SK-N-MC (cell line): Measurements from ENCODE around the gene SMG6.

Experiments
- DNase-seq: peaks from one replicate; pipeline ENCODE4 v3.0.0-alpha.2; 2011; ENCODE audit warnings: low read depth, low spot score
- H3K27ac ChIP-seq: fragments of 200-600 bp; sonication (generic); 2 replicates; pipeline ENCODE4 v1.5.1; 2016; ENCODE audit warnings: mixed run types
- H3K36me3 ChIP-seq: fragments of 200-600 bp; sonication (generic); 2 replicates; pipeline ENCODE4 v1.6.1; 2017; ENCODE audit warnings: antibody characterized with exemption, low read length, mixed read lengths; ENCODE audit not compliant: insufficient read depth
- H3K4me3 ChIP-seq: fragments of 200-600 bp; sonication (generic); 2 replicates; pipeline ENCODE4 v1.5.1; 2016
- H3K9ac ChIP-seq: fragments of 200-600 bp; sonication (generic); 2 replicates; pipeline ENCODE4 v1.8.0; 2017; ENCODE audit warnings: mixed run types, mixed read lengths; ENCODE audit not compliant: insufficient read length
- H3K9me3 ChIP-seq: fragments of 200-600 bp; sonication (generic); 2 replicates; pipeline ENCODE4 v1.6.1; 2017; ENCODE audit warnings: low read depth, mild to moderate bottlenecking, antibody characterized with exemption, low read length, moderate library complexity, mixed read lengths
- EZH2 ChIP-seq: fragments of 200-600 bp; sonication (generic); IDR thresholded peaks from one replicate; pipeline ENCODE4 v1.6.1; 2017; ENCODE audit warnings: antibody characterized with exemption
- FOXP2 ChIP-seq: optimal IDR thresholded peaks from 2 replicates; pipeline ENCODE3; 2011; ENCODE audit warnings: mild to moderate bottlenecking, moderate library complexity; ENCODE audit not compliant: insufficient read depth; ENCODE audit errors: extremely low read length, control extremely low read depth
- POLR2AphosphoS5 ChIP-seq: IDR thresholded peaks from 2 replicates; pipeline ENCODE4 v1.6.1; 2012; ENCODE audit warnings: mild to moderate bottlenecking, low read depth, low read length, borderline replicate concordance

Gene SMG6

GRCh38 chr17:2012499-2012898, 291.1 kb downstream of the SMG6 start:
- TF ChIP-seq POLR2AphosphoS5 (no peak), EZH2 (no peak), FOXP2 (no peak)
- peak overlapping the region; percentile 71 for H3K4me3 ChIP-seq
- H3K27ac ChIP-seq, result peak overlapping the region; percentile 91
- H3K9ac ChIP-seq, result peak overlapping the region; percentile 57
- H3K36me3 ChIP-seq, result no peaks in the 10 kb centered on the region
- no peaks in the 10 kb centered on the region for H3K9me3 ChIP-seq
- DNase-seq, result no peak

- H3K4me3 ChIP-seq, result peak overlapping the region; percentile 71
- H3K27ac ChIP-seq, result peak overlapping the region; percentile 91
- peak overlapping the region; percentile 57 for H3K9ac ChIP-seq
- TF ChIP-seq POLR2AphosphoS5 (no peak), EZH2 (no peak), FOXP2 (no peak)
- H3K36me3 ChIP-seq, result no peaks in the 10 kb centered on the region
- no peaks in the 10 kb centered on the region for H3K9me3 ChIP-seq
- peak; percentile 16 for DNase-seq
These were observed 291.9 kb downstream of the SMG6 start for GRCh38 chr17:2011411-2012371.
